Loucy (cell line): ENCODE data around the gene GARRE1.

ENCODE experiments used
- H2AFZ ChIP-seq: fragments of 200-600 bp; sonication (generic); 2 replicates; pipeline ENCODE4 v1.6.0; 2016; ENCODE audit warnings: antibody characterized with exemption, mild to moderate bottlenecking, low read length, moderate library complexity
- H3F3A ChIP-seq: fragments of 200-600 bp; 2 replicates; pipeline ENCODE4 v1.6.0; 2016; ENCODE audit warnings: antibody characterized with exemption, low read depth, mild to moderate bottlenecking
- H3K27me3 ChIP-seq: fragments of 200-600 bp; sonication (generic); 2 replicates; pipeline ENCODE4 v1.6.1; 2014; ENCODE audit warnings: low read length, mild to moderate bottlenecking; ENCODE audit not compliant: insufficient read depth, poor library complexity, severe bottlenecking
- H3K36me3 ChIP-seq: fragments of 200-600 bp; sonication (generic); 2 replicates; pipeline ENCODE4 v1.6.1; 2016; ENCODE audit warnings: low read length; ENCODE audit not compliant: insufficient read depth
- H3K4me1 ChIP-seq: fragments of 200-600 bp; sonication (generic); 2 replicates; pipeline ENCODE4 v1.5.1; 2014; ENCODE audit warnings: low read length, mild to moderate bottlenecking; ENCODE audit not compliant: insufficient read depth, poor library complexity, severe bottlenecking
- H3K4me2 ChIP-seq: fragments of 200-600 bp; sonication (generic); 2 replicates; pipeline ENCODE4 v1.6.0; 2014; ENCODE audit warnings: antibody characterized with exemption, low read length, low read depth, mild to moderate bottlenecking; ENCODE audit not compliant: poor library complexity, severe bottlenecking
- H3K4me3 ChIP-seq: fragments of 200-600 bp; sonication (generic); 2 replicates; pipeline ENCODE4 v1.5.1; 2014; ENCODE audit warnings: low read length, mild to moderate bottlenecking, mixed read lengths; ENCODE audit not compliant: poor library complexity, severe bottlenecking
- H3K79me2 ChIP-seq: fragments of 200-600 bp; sonication (generic); 2 replicates; pipeline ENCODE4 v1.6.1; 2014; ENCODE audit warnings: low read length; ENCODE audit not compliant: insufficient read depth
- H3K9ac ChIP-seq: fragments of 200-600 bp; sonication (generic); 2 replicates; pipeline ENCODE4 v1.6.0; 2014; ENCODE audit warnings: mild to moderate bottlenecking, low read depth, low read length, moderate library complexity; ENCODE audit not compliant: poor library complexity, severe bottlenecking
- H3K9me2 ChIP-seq: fragments of 200-600 bp; sonication (generic); replicated peaks from 2 replicates; pipeline ENCODE4 v1.6.1; 2016; ENCODE audit warnings: low read depth, low read length, mixed read lengths
- H3K9me3 ChIP-seq: fragments of 200-600 bp; sonication (generic); 2 replicates; pipeline ENCODE4 v1.6.1; 2014; ENCODE audit warnings: mild to moderate bottlenecking, antibody characterized with exemption, low read length, low read depth; ENCODE audit not compliant: insufficient read depth
- H4K20me1 ChIP-seq: fragments of 200-600 bp; sonication (generic); 2 replicates; pipeline ENCODE4 v1.6.0; 2014; ENCODE audit warnings: antibody characterized with exemption, low read length, mild to moderate bottlenecking; ENCODE audit not compliant: insufficient read depth, poor library complexity, severe bottlenecking
- CTCF ChIP-seq: fragments of 200-600 bp; sonication (generic); conservative IDR thresholded peaks from 2 replicates; pipeline ENCODE4 v1.5.1; 2014; ENCODE audit warnings: mild to moderate bottlenecking, antibody characterized with exemption, low read length
- EZH2phosphoT487 ChIP-seq: fragments of 200-600 bp; IDR thresholded peaks from 2 replicates; pipeline ENCODE4 v1.6.1; 2018; ENCODE audit warnings: antibody characterized with exemption, mild to moderate bottlenecking, moderate library complexity, borderline replicate concordance

GARRE1 gene

GRCh38 chr19:34232566-34233481 lies 21.5 kb upstream of the GARRE1 start:
- TF ChIP-seq CTCF (no peak), EZH2phosphoT487 (no peak)
- no peak overlapping the region for H3K4me2 ChIP-seq
- H2AFZ ChIP-seq, result no peak overlapping the region
- no peak overlapping the region for H3K4me3 ChIP-seq
- H3K9me3 ChIP-seq, result no peaks in the 10 kb centered on the region
- H3K27me3 ChIP-seq, result no peaks in the 10 kb centered on the region
- H3K9ac ChIP-seq, result no peak overlapping the region
- H4K20me1 ChIP-seq, result no peaks in the 10 kb centered on the region
- H3F3A ChIP-seq, result no peaks in the 10 kb centered on the region
- H3K79me2 ChIP-seq, result no peaks in the 10 kb centered on the region
- H3K4me1 ChIP-seq, result no peaks in the 10 kb centered on the region
- no peaks in the 10 kb centered on the region for H3K9me2 ChIP-seq
- peaks cover 26% of the 10 kb centered on the region; the same call in 1 of the 2 replicates for H3K36me3 ChIP-seq

- Histone ChIP-seq H3K36me3 (peaks cover under 1% of the 10 kb centered on the region; the same call in 1 of the 2 replicates), H3K27me3 (no peaks in the 10 kb centered on the region), H4K20me1 (no peaks in the 10 kb centered on the region), H3K9ac (no peak overlapping the region), H3K9me2 (no peaks in the 10 kb centered on the region), H3K79me2 (no peaks in the 10 kb centered on the region), H3K4me2 (no peak overlapping the region), H3K9me3 (no peaks in the 10 kb centered on the region), H3K4me1 (no peaks in the 10 kb centered on the region), H2AFZ (no peak overlapping the region), H3F3A (no peaks in the 10 kb centered on the region), H3K4me3 (no peak overlapping the region)
- TF ChIP-seq EZH2phosphoT487 (no peak), CTCF (no peak)
These were observed 18.9 kb upstream of the GARRE1 start for GRCh38 chr19:34235425-34235940.

GRCh38 chr19:34236035-34236987 lies 18.0 kb upstream of the GARRE1 start:
- TF ChIP-seq EZH2phosphoT487 (no peak), CTCF (no peak)

More at GRCh38 chr19:34236035-34236987, 18.0 kb upstream of the GARRE1 start:
- H3K9me2 ChIP-seq, result no peaks in the 10 kb centered on the region
- no peaks in the 10 kb centered on the region for H3K36me3 ChIP-seq
- no peak overlapping the region for H2AFZ ChIP-seq
- H3K4me1 ChIP-seq, result no peaks in the 10 kb centered on the region
- no peaks in the 10 kb centered on the region for H4K20me1 ChIP-seq
- no peaks in the 10 kb centered on the region for H3K79me2 ChIP-seq
- H3K9me3 ChIP-seq, result no peaks in the 10 kb centered on the region
- H3K4me2 ChIP-seq, result no peak overlapping the region
- no peaks in the 10 kb centered on the region for H3K27me3 ChIP-seq
- no peaks in the 10 kb centered on the region for H3F3A ChIP-seq
- H3K4me3 ChIP-seq, result no peak overlapping the region
- no peak overlapping the region for H3K9ac ChIP-seq
